BJ (cell line): ENCODE data around the gene CAV1. TPM values are rescaled to one million over a fixed set of nuclear protein-coding genes. Genes with fewer than 3 reads are reported as not detected.

Source experiments
- CTCF ChIA-PET: fragments of 350-600 bp; formaldehyde crosslinking; extraction: SDS; loops from one replicate; lab custom pipeline; 2021; ENCODE audit warnings: antibody characterized with exemption, inconsistent platforms; lab: Yijun Ruan, JAX
- POLR2A ChIA-PET: fragments of 300-600 bp; sonication (Branson Sonifier 250); formaldehyde crosslinking; extraction: SDS; loops from one replicate; lab custom pipeline; 2021; ENCODE audit warnings: antibody characterized with exemption; lab: Charles Lee
- DNase-seq: peaks from one replicate; pipeline ENCODE4 v3.0.0-alpha.2; 2011; ENCODE audit warnings: low read depth
- H3K27me3 ChIP-seq: 2 replicates; pipeline ENCODE4 v1.6.0; 2011; ENCODE audit warnings: low read length; ENCODE audit not compliant: control insufficient read depth, insufficient read depth
- H3K36me3 ChIP-seq: 2 replicates; pipeline ENCODE4 v1.5.1; 2011; ENCODE audit warnings: low read length; ENCODE audit not compliant: control insufficient read depth, insufficient read depth
- H3K4me3 ChIP-seq: 2 replicates; pipeline ENCODE4 v1.5.1; 2011; ENCODE audit warnings: low read depth, mild to moderate bottlenecking, control low read depth, low read length
- polyA plus RNA-seq: library from polyadenylated mRNA; depleted of rRNA; stranded (reverse); fragments of >200 nt; gene quantifications from 2 replicates; pipeline ENCODE4 v1.2.3, GENCODE V29; 2011
- TF ChIP-seq, protein P1 (sequence below): IDR thresholded peaks from 2 replicates; pipeline ENCODE4 v1.5.1; 2011; ENCODE audit warnings: low read depth, mild to moderate bottlenecking, control low read depth, inconsistent platforms, low read length, moderate library complexity; ENCODE audit not compliant: insufficient read depth

The CAV1 gene
- polyA plus RNA-seq, 1 experiment: 2,064 TPM

DNA sequence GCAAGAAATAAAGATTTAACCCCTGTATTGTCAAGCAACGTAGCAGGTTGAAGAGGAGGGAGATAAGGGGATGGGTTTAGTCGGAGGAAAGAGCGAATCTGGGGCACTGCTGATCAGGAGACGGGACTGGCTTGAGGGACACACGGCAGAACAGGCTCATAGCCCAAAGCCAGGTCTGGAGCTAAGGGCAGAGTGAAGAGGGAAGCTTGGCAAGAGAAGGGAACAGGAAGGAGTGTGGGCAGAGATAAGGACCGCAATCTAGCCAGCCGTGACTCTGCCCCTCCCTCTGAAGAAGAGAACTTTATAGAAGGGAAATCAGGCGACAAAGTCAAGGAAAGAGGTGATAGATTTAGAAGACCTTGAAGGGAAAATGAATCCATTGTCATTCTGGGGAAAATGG is 67.6 kb downstream of the CAV1 start:
- H3K4me3 ChIP-seq: no peak overlapping the region
- TF ChIP-seq, protein P1, sequence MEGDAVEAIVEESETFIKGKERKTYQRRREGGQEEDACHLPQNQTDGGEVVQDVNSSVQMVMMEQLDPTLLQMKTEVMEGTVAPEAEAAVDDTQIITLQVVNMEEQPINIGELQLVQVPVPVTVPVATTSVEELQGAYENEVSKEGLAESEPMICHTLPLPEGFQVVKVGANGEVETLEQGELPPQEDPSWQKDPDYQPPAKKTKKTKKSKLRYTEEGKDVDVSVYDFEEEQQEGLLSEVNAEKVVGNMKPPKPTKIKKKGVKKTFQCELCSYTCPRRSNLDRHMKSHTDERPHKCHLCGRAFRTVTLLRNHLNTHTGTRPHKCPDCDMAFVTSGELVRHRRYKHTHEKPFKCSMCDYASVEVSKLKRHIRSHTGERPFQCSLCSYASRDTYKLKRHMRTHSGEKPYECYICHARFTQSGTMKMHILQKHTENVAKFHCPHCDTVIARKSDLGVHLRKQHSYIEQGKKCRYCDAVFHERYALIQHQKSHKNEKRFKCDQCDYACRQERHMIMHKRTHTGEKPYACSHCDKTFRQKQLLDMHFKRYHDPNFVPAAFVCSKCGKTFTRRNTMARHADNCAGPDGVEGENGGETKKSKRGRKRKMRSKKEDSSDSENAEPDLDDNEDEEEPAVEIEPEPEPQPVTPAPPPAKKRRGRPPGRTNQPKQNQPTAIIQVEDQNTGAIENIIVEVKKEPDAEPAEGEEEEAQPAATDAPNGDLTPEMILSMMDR: no peak
- no peak for DNase-seq
- POLR2A ChIA-PET: no interaction called here
- no peaks in the 10 kb centered on the region; the same call in 1 of the 2 replicates for H3K27me3 ChIP-seq
- CTCF ChIA-PET: interaction anchor here (0.7 to 5.1 kb wide), 42 partner anchors 7 to 421 kb away, joined by 3 to 77 read pairs (median 5); partner anchors contain the start of gene CAV1
- H3K36me3 ChIP-seq: no peaks in the 10 kb centered on the region

GRCh38 chr7:116593359-116594075 is 68.7 kb downstream of the CAV1 start:
- ChIA-PET POLR2A (no interaction called here), CTCF (interaction anchor here (0.6 to 5.1 kb wide), 16 partner anchors 9 to 440 kb away, joined by 3 to 77 read pairs (median 4); partner anchors contain the start of gene MET)
- TF ChIP-seq, protein P1: no peak
- no peak overlapping the region for H3K4me3 ChIP-seq
- no peaks in the 10 kb centered on the region; the same call in 1 of the 2 replicates for H3K27me3 ChIP-seq
- DNase-seq: no peak
- no peaks in the 10 kb centered on the region for H3K36me3 ChIP-seq

- CTCF ChIA-PET: interaction anchor here (1.0 to 5.1 kb wide), 8 partner anchors 8 to 359 kb away, joined by 3 to 77 read pairs (median 3); no protein-coding TSS in a partner anchor
- TF ChIP-seq, protein P1: no peak
Observed at GRCh38 chr7:116595063-116595462, 70.2 kb downstream of the CAV1 start.

GRCh38 chr7:116597384-116597783 is 72.5 kb downstream of the CAV1 start:
- Histone ChIP-seq H3K4me3 (no peak overlapping the region), H3K36me3 (no peaks in the 10 kb centered on the region), H3K27me3 (no peaks in the 10 kb centered on the region; the same call in 1 of the 2 replicates)
- TF ChIP-seq, protein P1: no peak
- no peak for DNase-seq
- CTCF ChIA-PET: interaction anchor here (1.1 to 2.1 kb wide), 2 partner anchors 8 to 209 kb away, joined by 5 to 7 read pairs; no protein-coding TSS in a partner anchor
- POLR2A ChIA-PET: no interaction called here

More at GRCh38 chr7:116595063-116595462, 70.2 kb downstream of the CAV1 start:
- no peaks in the 10 kb centered on the region for H3K36me3 ChIP-seq
- DNase-seq: no peak
- no peak overlapping the region for H3K4me3 ChIP-seq
- H3K27me3 ChIP-seq: no peaks in the 10 kb centered on the region; the same call in 1 of the 2 replicates
- POLR2A ChIA-PET: no interaction called here

DNA sequence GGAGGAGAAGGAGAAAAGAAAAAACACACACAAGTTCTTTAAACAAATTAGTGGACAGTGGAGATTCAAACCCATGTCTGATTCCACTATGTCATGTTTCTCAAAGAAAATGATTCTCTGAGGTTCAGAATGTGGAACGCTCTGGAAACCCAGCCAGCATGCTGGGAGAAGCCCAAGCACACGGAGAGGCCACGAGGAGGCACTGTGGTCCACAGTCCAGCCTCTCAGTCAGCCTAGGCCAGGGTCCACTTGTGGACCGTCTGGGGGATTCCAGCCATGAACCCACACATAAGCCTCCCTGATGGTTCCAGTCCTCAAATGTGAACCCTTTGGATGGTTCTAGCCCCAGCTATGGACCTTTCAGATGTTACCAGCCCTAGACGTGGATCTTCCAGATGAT is 73.4 kb downstream of the CAV1 start:
- TF ChIP-seq, protein P1: peak; percentile 26; the same call in 1 of the 2 replicates
- ChIA-PET CTCF (no interaction called here), POLR2A (no interaction called here)
- no peaks in the 10 kb centered on the region for H3K27me3 ChIP-seq
- H3K36me3 ChIP-seq: no peaks in the 10 kb centered on the region
- DNase-seq: no peak
- no peak overlapping the region for H3K4me3 ChIP-seq
